GM12874 (cell line): ENCODE data around the gene COPG2.

Experiments used
- TF ChIP-seq, protein P1 (sequence below): IDR thresholded peaks from 2 replicates; pipeline ENCODE4 v1.5.1; 2011; ENCODE audit warnings: low read depth, mild to moderate bottlenecking, control low read depth, low read length, moderate library complexity; ENCODE audit not compliant: insufficient read depth

The COPG2 gene

DNA sequence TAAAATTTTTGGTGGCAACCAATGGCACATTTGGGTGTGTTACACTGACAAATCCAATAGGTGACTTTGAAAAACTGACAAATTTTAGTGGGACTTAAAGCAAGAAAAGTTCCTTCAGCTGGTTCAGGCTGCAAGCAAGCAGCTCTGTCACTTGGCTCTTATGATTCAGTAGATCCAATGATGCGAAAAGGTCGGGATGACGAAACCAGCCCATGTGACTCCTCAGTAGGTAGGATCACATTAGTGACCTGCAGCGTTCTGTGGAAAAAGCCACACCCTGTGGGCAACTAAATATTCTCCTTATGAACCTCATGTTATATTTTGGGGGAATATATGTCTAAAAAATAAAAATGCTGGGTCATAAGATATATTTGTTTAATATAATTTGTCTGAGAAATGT is 31.1 kb upstream of the COPG2 start:
- TF ChIP-seq, protein P1, sequence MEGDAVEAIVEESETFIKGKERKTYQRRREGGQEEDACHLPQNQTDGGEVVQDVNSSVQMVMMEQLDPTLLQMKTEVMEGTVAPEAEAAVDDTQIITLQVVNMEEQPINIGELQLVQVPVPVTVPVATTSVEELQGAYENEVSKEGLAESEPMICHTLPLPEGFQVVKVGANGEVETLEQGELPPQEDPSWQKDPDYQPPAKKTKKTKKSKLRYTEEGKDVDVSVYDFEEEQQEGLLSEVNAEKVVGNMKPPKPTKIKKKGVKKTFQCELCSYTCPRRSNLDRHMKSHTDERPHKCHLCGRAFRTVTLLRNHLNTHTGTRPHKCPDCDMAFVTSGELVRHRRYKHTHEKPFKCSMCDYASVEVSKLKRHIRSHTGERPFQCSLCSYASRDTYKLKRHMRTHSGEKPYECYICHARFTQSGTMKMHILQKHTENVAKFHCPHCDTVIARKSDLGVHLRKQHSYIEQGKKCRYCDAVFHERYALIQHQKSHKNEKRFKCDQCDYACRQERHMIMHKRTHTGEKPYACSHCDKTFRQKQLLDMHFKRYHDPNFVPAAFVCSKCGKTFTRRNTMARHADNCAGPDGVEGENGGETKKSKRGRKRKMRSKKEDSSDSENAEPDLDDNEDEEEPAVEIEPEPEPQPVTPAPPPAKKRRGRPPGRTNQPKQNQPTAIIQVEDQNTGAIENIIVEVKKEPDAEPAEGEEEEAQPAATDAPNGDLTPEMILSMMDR: no peak

DNA sequence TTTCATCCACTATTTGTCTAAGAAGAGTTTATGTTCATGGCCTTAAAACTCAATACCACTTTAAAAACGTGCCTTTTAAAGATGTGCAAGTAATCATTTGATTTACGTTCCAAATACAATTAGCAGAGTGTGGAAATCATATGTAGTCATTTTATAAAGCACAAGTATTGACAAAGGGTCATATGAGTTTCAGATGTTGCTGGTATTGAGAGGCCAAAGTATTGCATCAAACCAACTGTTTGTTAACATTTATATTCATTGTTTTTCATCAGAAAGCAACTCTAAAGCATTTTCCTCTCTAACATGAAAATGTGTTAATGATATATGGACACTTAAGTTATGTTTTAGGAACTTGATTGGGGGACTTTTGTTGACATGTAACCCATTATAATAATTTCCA is 29.3 kb upstream of the COPG2 start:
- TF ChIP-seq, protein P1: no peak

DNA sequence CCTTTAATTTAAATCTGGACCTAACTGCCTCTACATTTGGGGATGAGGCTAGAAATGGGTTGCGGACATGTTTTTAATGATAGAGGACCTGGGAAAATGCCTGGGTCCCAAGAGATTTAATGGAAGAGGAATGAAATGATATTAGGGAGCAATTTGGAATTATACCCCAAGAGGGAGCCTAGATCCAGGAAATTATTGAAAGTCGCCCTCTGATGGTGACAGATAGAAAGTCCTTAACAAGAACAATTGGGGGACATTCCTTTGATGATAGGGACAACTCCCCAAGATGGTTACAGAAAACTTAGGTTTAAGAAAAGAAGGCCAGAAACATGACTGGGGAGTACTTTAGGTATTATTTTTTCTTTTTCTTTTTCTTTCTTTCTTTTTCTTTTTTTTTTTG is 27.3 kb upstream of the COPG2 start:
- TF ChIP-seq, protein P1: peak; percentile 36; the same call in 1 of the 2 replicates

DNA sequence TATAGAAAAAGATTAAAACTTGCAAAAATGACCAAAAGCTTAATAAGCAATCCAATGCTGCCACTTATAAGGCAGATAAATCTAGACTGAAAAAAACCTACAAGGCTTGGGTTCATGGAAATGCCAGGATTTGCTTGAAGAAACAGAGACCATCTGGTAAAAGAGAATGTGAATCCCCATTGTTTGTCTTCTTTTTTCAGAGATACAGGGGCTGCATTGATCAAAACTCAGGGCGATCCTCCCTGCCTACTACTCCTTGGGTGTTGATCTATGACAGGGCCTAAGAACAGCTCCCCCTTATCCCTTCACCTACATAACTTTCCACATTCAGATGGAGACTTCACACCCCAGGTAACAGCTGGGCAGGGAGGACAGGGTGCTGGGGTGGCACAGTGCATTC is 21.1 kb upstream of the COPG2 start:
- TF ChIP-seq, protein P1: no peak

DNA sequence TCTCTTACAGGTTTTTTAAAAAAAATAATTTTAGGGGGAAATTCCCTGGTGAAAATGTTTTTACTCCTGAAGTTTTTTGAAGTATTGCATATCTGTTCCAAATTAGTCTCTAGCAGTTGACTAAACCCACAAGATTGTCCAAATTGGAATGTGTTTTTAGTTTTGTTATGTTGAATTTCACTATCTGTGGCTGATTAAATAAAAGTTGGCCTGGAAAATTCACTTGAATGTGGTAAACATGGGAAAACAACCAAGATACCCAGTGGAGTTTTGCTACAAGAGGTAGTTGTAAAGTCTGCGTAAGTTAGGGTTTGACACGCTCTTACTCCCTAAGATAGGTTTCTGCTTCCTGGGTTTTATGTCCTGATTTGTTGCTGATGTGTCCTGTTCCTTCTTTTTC is 14.5 kb upstream of the COPG2 start:
- TF ChIP-seq, protein P1: no peak

DNA sequence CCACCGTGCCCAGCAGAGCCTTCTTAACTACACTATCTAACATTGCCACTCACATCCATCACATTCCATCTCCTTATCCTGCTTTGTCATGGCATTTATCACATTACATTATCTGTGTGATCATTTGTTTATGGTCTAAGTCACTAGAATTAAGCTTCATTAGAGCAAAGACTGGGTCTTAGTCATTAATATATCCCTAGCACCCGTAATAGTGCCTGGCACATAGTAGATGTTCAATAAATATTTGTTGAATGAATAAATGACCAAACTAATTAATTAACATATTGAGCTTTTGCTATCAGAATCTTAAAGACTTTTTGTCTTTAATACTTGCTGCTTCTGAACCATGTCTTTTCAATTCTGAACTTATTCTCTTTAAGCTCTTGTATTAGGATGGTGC is 5.9 kb upstream of the COPG2 start:
- TF ChIP-seq, protein P1: no peak

DNA sequence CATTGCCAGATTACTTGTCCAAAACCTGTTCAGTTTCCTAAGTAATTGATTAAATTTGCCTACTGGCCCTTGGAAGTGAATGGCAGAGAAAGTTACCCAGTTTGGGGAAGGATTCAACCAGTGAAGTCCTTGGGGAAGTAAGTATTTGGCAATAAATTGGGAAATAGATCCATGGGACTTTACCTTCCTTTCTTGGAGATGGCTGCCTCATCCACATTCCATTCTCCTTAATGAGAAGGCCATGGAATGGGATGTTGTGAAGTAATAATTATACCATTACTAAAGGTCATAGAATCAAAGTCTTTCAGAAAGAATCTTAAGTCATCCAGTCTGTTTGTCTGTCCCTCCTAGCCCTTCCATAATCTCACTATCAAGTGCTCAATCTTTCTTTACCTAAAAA is 4.5 kb upstream of the COPG2 start:
- TF ChIP-seq, protein P1: no peak

DNA sequence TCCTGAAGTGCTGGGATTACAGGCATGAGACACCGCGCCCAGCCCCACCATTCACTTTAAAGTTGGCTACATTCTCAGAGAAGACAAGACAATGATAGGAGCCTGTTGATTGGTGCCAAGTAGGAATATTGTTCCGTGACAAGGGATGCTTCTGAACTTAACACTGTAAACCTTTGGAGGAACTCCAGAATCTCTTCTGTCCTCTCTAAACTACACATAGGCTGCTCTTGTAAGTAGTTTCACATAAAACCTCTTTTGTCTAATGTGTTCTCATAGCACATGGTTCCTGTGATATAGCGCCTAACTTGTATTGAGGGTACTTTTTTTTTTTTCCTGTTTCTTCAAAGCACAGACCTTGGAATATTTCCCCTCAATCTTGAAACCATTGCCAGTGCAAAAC is 3.6 kb upstream of the COPG2 start:
- TF ChIP-seq, protein P1: no peak
